IgD-negative memory B cell (primary cell): ENCODE data around the gene FAM216B. TPM values are rescaled to one million over a fixed set of nuclear protein-coding genes. Genes with fewer than 3 reads are reported as not detected.

ENCODE experiments used
- H3K27ac Mint-ChIP-seq, 3 donors: one replicate each; pipeline ENCODE4 v1.8.0; 2020 to 2022; ENCODE audit warnings: mild to moderate bottlenecking in 3 of 3, mixed read lengths in 3 of 3, moderate library complexity in 1 of 3
- H3K27me3 Mint-ChIP-seq: one replicate; pipeline ENCODE4 v1.8.0; 2021; ENCODE audit warnings: mixed read lengths
- H3K36me3 Mint-ChIP-seq: one replicate; pipeline ENCODE4 v1.8.0; 2020; ENCODE audit warnings: mild to moderate bottlenecking, mixed read lengths
- H3K4me1 Mint-ChIP-seq, 3 donors: one replicate each; pipeline ENCODE4 v1.8.0; 2020 to 2022; ENCODE audit warnings: mixed read lengths in 3 of 3, mild to moderate bottlenecking in 1 of 3
- H3K4me3 Mint-ChIP-seq, 4 donors: one replicate each; pipeline ENCODE4 v1.8.0; 2020 to 2022; ENCODE audit warnings: mild to moderate bottlenecking in 4 of 4, mixed read lengths in 4 of 4, moderate library complexity in 3 of 4
- H3K9me3 Mint-ChIP-seq, 3 donors: one replicate each; pipeline ENCODE4 v1.8.0; 2020 to 2021; ENCODE audit warnings: mixed read lengths in 3 of 3, mild to moderate bottlenecking in 1 of 3
- polyA plus RNA-seq: library from polyadenylated mRNA; unstranded; fragments of 300-500 nt; fragmentation: Illumina TruSeq; gene quantifications from one replicate; pipeline ENCODE4 v1.2.3, GENCODE V29; 2021

FAM216B gene
- not detected for polyA plus RNA-seq

DNA sequence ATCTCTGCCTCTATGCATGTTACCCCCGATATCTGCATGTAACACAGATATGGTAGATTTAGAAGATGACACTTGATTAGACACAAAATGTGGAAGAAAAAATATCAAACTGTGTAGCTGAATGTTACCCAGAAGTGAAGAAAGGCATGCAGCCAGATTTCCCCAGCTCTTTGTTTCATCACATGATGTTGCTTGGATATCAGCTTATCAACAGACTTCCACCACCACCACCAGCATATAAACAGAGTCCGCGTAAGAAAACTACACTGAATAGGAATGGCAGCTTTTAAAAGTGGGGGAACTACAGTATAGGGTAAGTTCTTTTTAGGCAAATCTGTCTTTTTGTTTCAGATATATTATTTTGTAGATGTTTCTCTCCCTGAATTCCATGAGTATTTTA, at the start of gene FAM216B:
FAM216B (plus strand) TSS at position 233 of the 400 bp plus-strand sequence. CDS start 2,484 bp downstream, outside the sequence.
- no peak within 1 kb of the TSS for H3K27ac Mint-ChIP-seq
- no peaks in the 10 kb centered on the region for H3K4me1 Mint-ChIP-seq
- peaks cover 6% of the 10 kb centered on the region for H3K27me3 Mint-ChIP-seq
- no peak within 1 kb of the TSS for H3K4me3 Mint-ChIP-seq
- H3K9me3 Mint-ChIP-seq = no peaks in the 10 kb centered on the region
- H3K36me3 Mint-ChIP-seq = no peaks in the 10 kb centered on the region

DNA sequence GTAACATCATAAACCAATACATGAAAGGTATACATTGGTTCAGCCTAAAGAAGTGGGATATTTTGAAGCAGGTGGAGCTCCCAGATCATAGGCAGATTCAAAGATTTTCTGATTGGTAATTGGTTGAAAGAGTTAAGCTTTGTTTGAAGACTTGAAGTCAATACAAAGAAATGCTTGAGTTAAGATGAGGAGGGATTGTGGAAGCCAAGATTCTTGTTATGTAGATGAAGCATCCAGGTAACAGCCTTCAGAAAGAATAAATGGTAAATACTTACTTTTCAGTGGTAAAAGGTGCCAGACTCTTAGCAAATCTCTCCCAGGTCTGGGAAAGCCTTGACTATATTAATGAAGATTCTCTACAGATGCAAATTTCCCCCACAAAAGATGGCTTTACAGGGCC, 49.3 kb upstream of the FAM216B start:
- Mint-ChIP-seq H3K27ac (no peak overlapping the region), H3K4me3 (no peak overlapping the region)

DNA sequence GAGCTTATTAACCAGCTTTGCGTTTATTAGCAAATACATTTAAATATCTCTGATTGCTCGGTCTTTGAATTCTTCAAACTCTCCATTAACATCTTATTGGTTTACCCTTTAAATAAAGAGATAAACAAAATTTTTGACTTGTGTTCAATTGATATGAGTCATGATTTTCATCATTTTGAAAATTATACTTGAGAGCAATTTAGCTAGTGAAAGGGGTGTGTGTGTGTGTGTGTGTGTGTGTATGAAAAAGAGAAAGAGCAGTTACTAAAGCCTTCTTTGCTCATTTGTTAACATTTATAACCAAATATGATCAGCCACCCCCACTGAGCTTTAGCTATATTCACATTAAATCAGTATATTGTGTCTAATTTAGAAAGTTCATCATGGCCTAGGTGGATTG, 48.3 kb upstream of the FAM216B start:
- no peaks in the 10 kb centered on the region for H3K36me3 Mint-ChIP-seq
- H3K4me3 Mint-ChIP-seq = no peak overlapping the region
- no peaks in the 10 kb centered on the region for H3K9me3 Mint-ChIP-seq

More for the DNA sequence above, 49.3 kb upstream of the FAM216B start:
- peaks cover 3% of the 10 kb centered on the region for H3K27me3 Mint-ChIP-seq
- H3K36me3 Mint-ChIP-seq = no peaks in the 10 kb centered on the region
- no peaks in the 10 kb centered on the region for H3K4me1 Mint-ChIP-seq
- no peaks in the 10 kb centered on the region for H3K9me3 Mint-ChIP-seq

DNA sequence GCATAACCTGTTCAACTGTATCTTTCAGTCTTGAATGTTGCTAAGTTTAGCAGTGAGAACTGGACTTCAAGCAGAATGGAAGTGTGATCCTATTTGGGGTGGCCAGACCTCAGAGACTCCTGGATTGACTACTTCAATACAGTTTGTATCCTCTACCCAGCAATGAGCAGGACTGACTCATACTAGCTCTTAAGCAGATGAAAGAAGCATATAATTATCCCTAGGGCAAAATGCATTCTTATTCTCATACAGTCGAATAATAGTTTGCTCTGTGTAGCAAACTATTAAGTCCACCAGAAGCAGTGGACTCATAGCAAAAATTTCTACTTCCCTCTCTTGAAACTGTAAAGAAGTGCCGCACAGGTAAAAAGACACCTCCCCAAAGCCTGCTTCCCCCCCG, 46.4 kb upstream of the FAM216B start:
- Mint-ChIP-seq H3K4me1 (no peaks in the 10 kb centered on the region), H3K27me3 (no peaks in the 10 kb centered on the region), H3K4me3 (no peak overlapping the region), H3K9me3 (no peaks in the 10 kb centered on the region), H3K27ac (no peak overlapping the region), H3K36me3 (no peaks in the 10 kb centered on the region)

More for the DNA sequence above, 48.3 kb upstream of the FAM216B start:
- Mint-ChIP-seq H3K4me1 (no peaks in the 10 kb centered on the region), H3K27ac (no peak overlapping the region), H3K27me3 (peaks cover 3% of the 10 kb centered on the region)

- Mint-ChIP-seq H3K27me3 (peaks cover 4% of the 10 kb centered on the region), H3K4me1 (peaks cover 0 to 2% (median 0%) of the 10 kb centered on the region in 3 donors), H3K27ac (no peak overlapping the region), H3K36me3 (no peaks in the 10 kb centered on the region), H3K9me3 (no peaks in the 10 kb centered on the region), H3K4me3 (no peak overlapping the region)
These were observed 40.6 kb upstream of the FAM216B start for GRCh38 chr13:42740753-42741152.

- Mint-ChIP-seq H3K9me3 (no peaks in the 10 kb centered on the region), H3K27ac (no peak overlapping the region), H3K4me1 (peaks cover 0 to 2% (median 0%) of the 10 kb centered on the region in 3 donors), H3K27me3 (peaks cover 4% of the 10 kb centered on the region), H3K4me3 (no peak overlapping the region), H3K36me3 (no peaks in the 10 kb centered on the region)
These were observed 39.5 kb upstream of the FAM216B start for GRCh38 chr13:42741914-42742313.

- peaks cover 8% of the 10 kb centered on the region for H3K27me3 Mint-ChIP-seq
- no peak overlapping the region for H3K4me3 Mint-ChIP-seq
- no peaks in the 10 kb centered on the region for H3K9me3 Mint-ChIP-seq
- H3K36me3 Mint-ChIP-seq = no peaks in the 10 kb centered on the region
- peaks cover 0 to 2% (median 0%) of the 10 kb centered on the region in 3 donors for H3K4me1 Mint-ChIP-seq
- H3K27ac Mint-ChIP-seq = no peak overlapping the region
These were observed 35.7 kb upstream of the FAM216B start for GRCh38 chr13:42745655-42746054.

- H3K27me3 Mint-ChIP-seq = peaks cover 7% of the 10 kb centered on the region
- H3K9me3 Mint-ChIP-seq = no peaks in the 10 kb centered on the region
- H3K4me1 Mint-ChIP-seq = peaks cover 0 to 2% (median 0%) of the 10 kb centered on the region in 3 donors
- H3K36me3 Mint-ChIP-seq = no peaks in the 10 kb centered on the region
- no peak overlapping the region for H3K4me3 Mint-ChIP-seq
- no peak overlapping the region for H3K27ac Mint-ChIP-seq
These were observed 34.5 kb upstream of the FAM216B start for GRCh38 chr13:42746866-42747265.

DNA sequence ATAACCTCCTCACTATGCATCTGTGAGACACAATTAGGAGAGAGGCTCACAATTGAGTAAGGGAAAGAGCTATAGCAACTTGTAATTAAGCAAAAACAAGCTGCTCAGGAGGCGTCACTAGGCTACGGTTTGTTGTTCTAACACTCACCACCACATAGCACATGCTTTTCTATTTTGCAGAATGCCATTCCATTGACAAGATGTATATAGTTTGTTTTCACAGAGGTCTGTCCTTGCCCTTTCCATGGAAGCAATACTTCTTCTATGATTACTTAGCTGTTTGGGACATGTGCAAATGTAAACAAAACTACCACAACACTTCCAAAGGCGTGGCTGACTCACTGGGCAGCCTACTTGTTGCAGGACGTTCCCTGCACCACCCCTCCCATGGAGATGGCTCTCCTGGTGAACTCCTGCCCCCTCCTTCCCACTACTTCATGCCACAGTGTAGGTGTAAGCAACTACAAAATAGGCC, 33.9 kb upstream of the FAM216B start:
- H3K4me1 Mint-ChIP-seq = peaks cover 0 to 2% (median 0%) of the 10 kb centered on the region in 3 donors
- no peak overlapping the region for H3K27ac Mint-ChIP-seq
- H3K36me3 Mint-ChIP-seq = no peaks in the 10 kb centered on the region
- no peaks in the 10 kb centered on the region for H3K9me3 Mint-ChIP-seq
- H3K27me3 Mint-ChIP-seq = peaks cover 6% of the 10 kb centered on the region
- H3K4me3 Mint-ChIP-seq = no peak overlapping the region

DNA sequence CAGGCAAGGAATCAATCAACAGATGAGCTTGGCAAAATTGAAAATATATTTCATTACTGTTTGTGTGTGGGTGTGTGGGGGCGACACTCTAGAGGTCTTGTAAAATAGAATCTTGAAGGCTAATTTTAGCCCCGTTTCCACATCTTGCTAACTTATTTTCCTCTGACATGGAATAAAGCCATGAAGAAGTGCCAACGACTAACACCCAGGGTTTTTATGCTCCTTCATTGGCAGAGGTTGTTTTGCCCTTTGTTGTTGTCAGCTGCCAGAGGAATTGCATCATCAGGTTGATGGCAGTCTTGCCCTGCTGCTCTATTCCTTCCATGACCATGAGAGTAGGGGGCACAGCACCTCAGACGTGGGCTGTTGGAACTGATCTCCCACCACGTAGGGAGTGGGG, 30.6 kb upstream of the FAM216B start:
- H3K4me3 Mint-ChIP-seq = no peak overlapping the region
- H3K9me3 Mint-ChIP-seq = no peaks in the 10 kb centered on the region
- H3K27ac Mint-ChIP-seq = no peak overlapping the region
- H3K4me1 Mint-ChIP-seq = no peaks in the 10 kb centered on the region
- H3K36me3 Mint-ChIP-seq = no peaks in the 10 kb centered on the region
- H3K27me3 Mint-ChIP-seq = peaks cover 4% of the 10 kb centered on the region

- Mint-ChIP-seq H3K4me1 (no peaks in the 10 kb centered on the region), H3K27me3 (peaks cover 4% of the 10 kb centered on the region), H3K27ac (no peak overlapping the region), H3K9me3 (no peaks in the 10 kb centered on the region), H3K4me3 (no peak overlapping the region), H3K36me3 (no peaks in the 10 kb centered on the region)
These were observed 29.7 kb upstream of the FAM216B start for GRCh38 chr13:42751693-42752092.

DNA sequence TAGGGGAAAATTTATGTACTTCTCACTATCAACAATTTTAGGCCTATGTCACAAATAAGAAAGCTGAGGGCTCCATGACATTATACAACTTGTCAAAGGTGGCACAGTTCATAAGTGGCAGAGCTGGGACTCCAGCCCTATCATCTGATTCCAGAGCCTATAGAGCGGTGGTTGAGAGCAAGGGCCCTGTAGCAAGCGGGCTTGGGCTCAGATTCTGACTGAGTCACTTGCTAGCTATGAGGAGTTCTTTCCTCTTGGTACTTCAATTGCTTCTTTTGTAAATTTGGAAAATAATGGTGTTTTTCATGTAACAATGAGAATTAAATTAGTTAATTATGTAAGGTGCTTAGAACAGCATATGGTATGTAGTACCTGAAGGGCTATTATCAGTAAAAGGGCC, 28.7 kb upstream of the FAM216B start:
- no peak overlapping the region for H3K27ac Mint-ChIP-seq
- H3K36me3 Mint-ChIP-seq = no peaks in the 10 kb centered on the region
- peaks cover 0 to 2% (median 0%) of the 10 kb centered on the region in 3 donors for H3K9me3 Mint-ChIP-seq
- H3K4me1 Mint-ChIP-seq = no peaks in the 10 kb centered on the region
- H3K4me3 Mint-ChIP-seq = no peak overlapping the region
- peaks cover 4% of the 10 kb centered on the region for H3K27me3 Mint-ChIP-seq

- H3K9me3 Mint-ChIP-seq = peaks cover 0 to 3% (median 2%) of the 10 kb centered on the region in 3 donors
- no peaks in the 10 kb centered on the region for H3K4me1 Mint-ChIP-seq
- H3K4me3 Mint-ChIP-seq = no peak overlapping the region
- peaks cover 2% of the 10 kb centered on the region for H3K27me3 Mint-ChIP-seq
- H3K36me3 Mint-ChIP-seq = no peaks in the 10 kb centered on the region
- H3K27ac Mint-ChIP-seq = no peak overlapping the region
These were observed 27.7 kb upstream of the FAM216B start for GRCh38 chr13:42753697-42754096.

GRCh38 chr13:42754801-42755510, 26.4 kb upstream of the FAM216B start:
- Mint-ChIP-seq H3K27ac (no peak overlapping the region), H3K36me3 (no peaks in the 10 kb centered on the region), H3K4me1 (no peaks in the 10 kb centered on the region), H3K4me3 (no peak overlapping the region), H3K27me3 (peaks cover 2% of the 10 kb centered on the region), H3K9me3 (peaks cover 0 to 3% (median 2%) of the 10 kb centered on the region in 3 donors)

DNA sequence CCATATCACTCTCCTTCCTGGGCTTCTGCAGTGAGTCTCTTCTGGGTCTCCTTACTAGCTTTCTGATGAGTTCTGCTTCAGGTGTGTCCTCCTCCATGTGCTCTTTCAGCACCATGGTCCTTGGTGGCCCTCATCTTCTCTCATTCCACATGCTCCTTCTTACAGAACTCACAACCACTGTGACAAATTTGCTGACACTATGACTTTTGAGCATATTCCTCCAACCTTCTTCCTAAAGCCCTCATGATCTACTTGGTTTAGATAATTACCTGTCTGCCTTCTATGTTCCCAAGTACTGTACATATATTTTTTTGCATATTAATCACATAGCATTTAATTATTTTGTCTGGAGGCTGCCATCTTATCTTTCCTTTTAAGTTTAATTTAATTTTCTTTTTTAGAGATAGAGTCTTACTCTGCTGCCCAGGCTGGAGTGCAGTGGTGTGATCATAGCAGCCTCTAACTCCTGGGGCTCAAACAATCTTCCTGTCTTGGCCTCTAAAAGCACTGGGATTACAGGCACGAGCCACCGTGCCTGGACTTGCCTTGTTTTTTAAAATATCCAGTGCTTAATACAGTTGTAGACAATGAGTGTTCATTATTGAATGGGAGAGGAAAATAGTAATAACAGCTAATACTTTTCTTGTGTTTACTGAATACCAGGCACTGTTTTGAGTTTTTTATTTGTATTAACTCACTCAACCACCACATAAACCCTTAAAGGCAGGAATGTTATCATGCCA, 23.5 kb upstream of the FAM216B start:
- H3K36me3 Mint-ChIP-seq = no peaks in the 10 kb centered on the region
- H3K4me1 Mint-ChIP-seq = no peaks in the 10 kb centered on the region
- H3K4me3 Mint-ChIP-seq = no peak overlapping the region
- peaks cover 0 to 3% (median 2%) of the 10 kb centered on the region in 3 donors for H3K9me3 Mint-ChIP-seq
- H3K27ac Mint-ChIP-seq = no peak overlapping the region
- H3K27me3 Mint-ChIP-seq = no peaks in the 10 kb centered on the region
